HTR-8/SVneo (cell line): ENCODE data around the gene OR5K2.

Source experiments
- DNase-seq: peaks from one replicate; pipeline ENCODE4 v3.0.0; 2011; ENCODE audit warnings: low spot score, mixed read lengths; ENCODE audit not compliant: insufficient read length
- FAIRE-seq: peaks from 2 replicates; lab custom pipeline; 2011; peaks lifted over from hg19 to GRCh38; lab: Jason Lieb, UNC

OR5K2 gene

DNA sequence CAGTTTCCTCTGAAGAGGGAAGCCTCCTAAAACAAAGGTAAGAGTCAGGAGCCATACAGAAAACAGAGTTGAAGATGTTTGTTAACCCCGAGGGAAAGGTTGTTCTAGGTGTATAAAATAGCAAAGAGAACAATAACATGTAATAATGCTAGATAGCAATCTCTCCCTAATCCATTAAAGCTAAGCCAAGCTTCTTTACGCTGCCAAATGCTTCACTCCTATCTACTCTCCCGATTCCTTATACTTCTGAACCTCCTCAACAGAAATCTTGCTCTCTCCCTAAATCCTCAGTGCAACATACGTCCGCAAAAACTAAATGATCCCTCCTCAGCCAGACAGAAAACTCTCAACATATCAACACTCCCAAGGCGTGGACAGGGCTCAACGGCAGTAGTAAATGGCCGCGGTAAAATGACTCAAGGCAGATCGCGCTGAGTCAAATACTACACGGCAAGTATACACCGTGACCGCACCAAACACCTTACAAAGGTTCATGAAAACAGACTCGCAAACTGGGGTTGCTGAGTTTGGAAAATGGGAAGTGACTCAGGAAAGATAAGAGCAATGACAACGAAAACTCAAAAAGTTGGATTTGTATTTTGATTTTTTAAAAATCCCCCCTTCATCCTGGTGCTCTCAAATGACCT lies 24.5 kb downstream of the OR5K2 start:
- DNase-seq: peak; percentile 30
- FAIRE-seq: peak; percentile 40

GRCh38 chr3:98522544-98523281 lies 25.2 kb downstream of the OR5K2 start, which contains the start of gene CLDND1:
TSS of gene CLDND1 (minus strand) at chr3:98522902. CDS start at chr3:98521424, 1,478 bp downstream.
- peak; percentile 96 for FAIRE-seq
- DNase-seq: peak; percentile 92

DNA sequence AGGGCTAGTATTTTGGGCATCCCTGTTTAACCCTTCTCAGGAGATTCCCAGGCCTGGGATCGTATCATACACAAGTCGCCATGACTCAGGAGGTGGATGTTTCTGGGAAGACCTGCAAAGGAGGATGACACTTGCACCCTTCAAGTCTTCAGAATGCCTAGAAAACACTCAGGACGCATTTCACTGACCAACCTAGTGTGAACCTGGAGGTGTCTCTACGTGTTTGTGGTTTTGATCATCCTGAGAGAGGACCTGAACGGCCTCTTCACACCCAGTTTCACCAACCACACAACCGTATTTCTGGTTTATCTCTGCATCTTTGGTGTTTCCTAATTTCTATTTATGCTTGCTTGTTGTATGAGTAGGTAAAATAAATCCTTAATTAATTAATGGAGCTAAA lies 28.0 kb downstream of the OR5K2 start:
- FAIRE-seq: no peak
- DNase-seq: no peak

DNA sequence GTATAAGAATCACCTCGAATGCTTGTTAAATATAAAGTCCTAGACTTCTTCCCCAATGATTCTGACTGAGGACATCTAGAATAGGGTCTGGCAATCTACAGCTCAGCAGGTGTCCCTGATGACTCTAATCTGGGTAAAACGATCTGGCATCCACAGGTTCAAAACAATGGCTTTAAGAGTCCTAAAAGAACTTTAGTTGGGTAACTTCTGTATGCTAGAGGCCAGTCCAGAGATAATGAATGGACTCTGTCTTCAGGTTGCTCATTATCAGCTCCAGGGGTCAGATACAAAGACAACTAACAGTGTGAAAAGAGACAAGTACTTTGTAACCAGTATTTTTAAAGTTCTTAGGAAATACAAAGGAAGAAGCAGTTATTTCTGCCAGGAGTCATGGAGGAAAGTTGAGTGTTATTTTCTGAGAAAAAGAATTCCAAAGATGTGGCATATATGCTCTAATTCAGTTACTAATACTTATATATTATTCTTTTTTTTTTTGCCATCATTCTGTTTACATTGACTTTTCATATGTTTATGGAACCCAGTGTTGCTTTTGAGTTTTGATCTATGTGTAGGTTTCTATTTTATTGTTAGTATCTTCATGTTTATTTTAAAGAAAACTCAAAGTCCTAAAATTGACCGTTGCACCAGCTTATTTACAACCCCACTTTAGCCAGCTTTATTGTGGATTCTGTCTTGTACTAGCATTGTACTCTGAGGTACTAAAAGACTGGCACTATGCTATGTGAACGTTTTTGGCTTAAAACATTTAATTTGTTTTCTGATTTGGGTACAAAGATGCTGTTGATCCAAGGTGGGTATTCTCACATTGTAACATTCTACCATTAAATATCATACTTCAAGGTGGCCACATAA lies 31.2 kb downstream of the OR5K2 start:
- FAIRE-seq (no peak), DNase-seq (no peak)

DNA sequence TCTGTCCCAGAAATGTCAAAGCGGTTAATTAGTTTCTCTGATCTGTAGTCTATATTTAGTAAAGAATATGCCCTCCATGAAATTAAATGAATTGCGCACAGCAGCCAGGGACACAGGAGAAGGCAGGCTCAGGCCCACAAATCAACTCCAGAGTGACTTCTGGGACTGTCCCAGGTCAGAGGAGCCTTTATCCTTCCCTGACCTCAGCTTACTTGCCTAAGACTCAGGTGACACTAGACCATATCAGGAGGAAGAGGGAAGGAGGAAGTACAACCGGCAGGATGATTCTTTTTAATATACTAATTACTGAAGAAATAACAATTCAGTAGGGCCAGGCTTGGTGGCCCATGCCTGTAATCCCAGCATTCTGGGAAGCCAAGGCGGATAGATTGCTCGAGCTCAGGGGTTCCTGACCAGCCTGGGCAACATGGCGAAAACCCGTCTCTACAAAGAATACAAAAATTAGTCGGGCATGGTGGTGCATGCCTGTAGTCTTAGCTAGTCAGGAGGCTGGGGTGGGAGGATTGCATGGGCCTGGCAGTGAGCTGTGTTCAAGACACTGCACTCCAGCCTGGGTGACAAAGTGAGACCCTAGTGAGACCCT lies 32.5 kb downstream of the OR5K2 start:
- no peak for DNase-seq
- no peak for FAIRE-seq

- FAIRE-seq (no peak), DNase-seq (no peak)
Measured at GRCh38 chr3:98530676-98531075, 33.2 kb downstream of the OR5K2 start.

DNA sequence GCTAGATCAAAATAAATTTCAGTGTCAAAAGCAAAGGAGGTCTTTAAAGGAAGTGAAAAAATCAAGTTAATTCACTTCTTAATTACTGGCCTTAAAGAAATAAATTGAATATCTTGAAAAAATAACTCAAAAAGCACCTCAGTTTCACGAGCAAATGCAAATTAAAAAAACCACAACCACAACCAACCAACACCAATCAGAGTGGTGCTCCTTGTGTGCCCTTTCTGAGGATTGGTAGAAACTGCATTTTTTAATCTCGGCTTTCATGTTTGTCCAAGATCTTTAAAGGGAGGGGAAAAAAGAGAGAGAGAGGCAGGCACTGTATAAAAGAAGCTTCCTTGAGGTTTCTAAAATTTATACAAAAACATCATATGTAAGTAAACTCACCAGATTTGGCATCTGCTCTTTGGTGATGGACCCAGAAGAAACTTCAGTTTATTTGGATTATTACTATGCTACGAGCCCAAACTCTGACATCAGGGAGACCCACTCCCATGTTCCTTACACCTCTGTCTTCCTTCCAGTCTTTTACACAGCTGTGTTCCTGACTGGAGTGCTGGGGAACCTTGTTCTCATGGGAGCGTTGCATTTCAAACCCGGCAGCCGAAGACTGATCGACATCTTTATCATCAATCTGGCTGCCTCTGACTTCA lies 34.3 kb downstream of the OR5K2 start, which contains the start of gene GPR15:
Gene GPR15 (plus strand): TSS at position 357 of the 653 bp plus-strand sequence. CDS start 56 bp downstream, at position 413.
- DNase-seq (no peak), FAIRE-seq (no peak)

DNA sequence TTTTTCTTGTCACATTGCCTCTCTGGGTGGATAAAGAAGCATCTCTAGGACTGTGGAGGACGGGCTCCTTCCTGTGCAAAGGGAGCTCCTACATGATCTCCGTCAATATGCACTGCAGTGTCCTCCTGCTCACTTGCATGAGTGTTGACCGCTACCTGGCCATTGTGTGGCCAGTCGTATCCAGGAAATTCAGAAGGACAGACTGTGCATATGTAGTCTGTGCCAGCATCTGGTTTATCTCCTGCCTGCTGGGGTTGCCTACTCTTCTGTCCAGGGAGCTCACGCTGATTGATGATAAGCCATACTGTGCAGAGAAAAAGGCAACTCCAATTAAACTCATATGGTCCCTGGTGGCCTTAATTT lies 34.8 kb downstream of the OR5K2 start:
- DNase-seq (no peak), FAIRE-seq (no peak)

- DNase-seq (no peak), FAIRE-seq (no peak)
Measured at GRCh38 chr3:98532709-98533571, 35.5 kb downstream of the OR5K2 start.

DNA sequence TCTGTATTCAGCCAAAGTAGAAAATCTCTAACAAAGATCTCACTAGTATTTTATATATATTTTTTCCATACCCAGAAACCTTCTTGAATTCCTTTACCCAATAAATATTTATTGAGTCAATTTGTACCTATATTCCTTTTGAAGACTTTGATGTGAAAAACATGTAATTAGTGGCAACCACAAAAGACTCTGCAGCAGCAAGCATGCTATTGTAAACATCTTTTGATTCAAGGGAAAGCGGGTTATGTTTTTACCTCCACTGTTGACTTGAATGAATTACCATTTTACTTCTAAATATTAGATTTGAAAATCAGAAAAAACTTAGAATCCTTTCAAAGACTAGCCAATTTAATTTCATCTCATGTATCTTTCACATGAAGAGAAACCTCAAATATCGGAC lies 36.7 kb downstream of the OR5K2 start:
- DNase-seq (no peak), FAIRE-seq (no peak)

DNA sequence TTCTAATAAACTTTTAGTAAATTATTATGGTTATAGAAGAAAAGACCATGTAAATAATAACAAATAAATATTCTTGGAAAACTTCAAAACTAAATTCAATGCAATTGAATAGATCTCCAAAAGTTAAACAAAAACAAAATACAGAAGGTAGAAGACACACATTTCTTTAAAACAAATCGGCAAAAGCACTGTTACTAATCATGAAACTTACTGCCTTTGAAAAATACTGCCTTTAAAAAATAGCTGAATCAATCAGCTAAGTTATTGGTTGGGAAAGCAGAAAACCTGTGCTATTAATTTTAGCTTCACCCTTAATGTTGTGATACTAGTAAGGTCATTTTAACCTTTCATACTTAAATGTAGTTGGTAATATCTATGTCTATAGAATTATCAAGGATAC lies 37.3 kb downstream of the OR5K2 start:
- no peak for FAIRE-seq
- no peak for DNase-seq

- FAIRE-seq (no peak), DNase-seq (no peak)
Measured at GRCh38 chr3:98536456-98537017, 39.1 kb downstream of the OR5K2 start.

DNA sequence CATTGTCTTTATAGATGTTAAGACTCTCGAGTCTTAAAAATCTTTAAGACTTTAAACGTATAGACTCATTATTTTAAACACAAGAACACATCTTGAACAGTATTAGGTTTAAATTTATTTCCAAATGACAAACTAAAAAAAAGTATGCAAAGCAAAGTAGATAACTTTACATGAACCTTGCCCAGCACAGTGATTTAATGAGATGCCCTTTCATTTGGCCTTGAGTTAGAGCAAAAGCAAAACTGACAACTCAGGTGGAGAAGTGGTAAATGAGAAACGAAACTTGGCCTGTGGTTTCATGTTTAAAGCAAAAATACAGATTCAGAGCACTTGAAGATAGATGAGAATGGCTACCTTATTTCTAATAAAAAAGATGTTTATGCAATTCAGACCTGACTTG lies 42.9 kb downstream of the OR5K2 start:
- FAIRE-seq: no peak

DNA sequence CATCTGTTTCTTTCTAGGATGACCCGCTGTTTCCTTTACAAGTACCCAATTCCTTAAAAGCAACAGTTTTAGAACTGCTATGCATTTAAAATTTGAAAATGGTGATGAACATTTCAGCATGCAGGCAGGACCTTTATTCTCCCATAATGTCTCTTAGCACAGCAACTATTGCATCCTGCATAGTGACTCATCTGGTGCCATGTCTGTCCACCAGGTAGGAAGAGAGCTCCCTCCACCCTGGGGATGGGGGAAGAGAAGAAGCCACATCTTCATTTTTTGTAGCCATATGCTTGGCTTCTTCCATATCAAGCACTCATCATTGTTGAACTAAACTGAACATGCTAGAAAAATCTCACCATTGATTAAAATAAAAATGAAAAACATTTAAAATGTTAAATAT lies 44.2 kb downstream of the OR5K2 start:
- DNase-seq (no peak), FAIRE-seq (no peak)

More for the DNA sequence above, 42.9 kb downstream of the OR5K2 start:
- DNase-seq: no peak

DNA sequence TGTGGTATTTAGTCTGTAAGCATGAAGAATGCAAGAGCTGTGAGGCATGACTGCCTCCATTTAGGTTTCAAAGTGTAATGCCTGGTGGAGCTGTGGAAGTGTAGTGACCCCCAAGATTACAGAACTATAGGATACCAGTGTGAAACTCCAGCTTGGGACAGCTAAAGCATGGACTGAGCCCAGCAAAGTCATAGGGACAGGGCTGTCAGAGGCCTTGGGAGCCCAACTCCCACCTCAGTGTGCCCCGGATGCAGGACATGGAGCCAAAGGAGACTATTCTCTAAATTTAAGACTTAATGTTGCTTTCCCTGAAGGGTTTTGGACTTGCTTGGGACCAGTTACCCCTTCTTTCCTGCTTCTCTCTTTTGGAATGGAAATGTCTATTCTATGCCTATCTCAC lies 45.1 kb downstream of the OR5K2 start:
- no peak for DNase-seq
- no peak for FAIRE-seq

- FAIRE-seq (no peak), DNase-seq (no peak)
Measured at GRCh38 chr3:98545940-98546339, 48.5 kb downstream of the OR5K2 start.
